Spleen (tissue), 11 donors: Measurements from ENCODE around the gene TCERG1. TPM values are rescaled to one million over a fixed set of nuclear protein-coding genes. Genes with fewer than 3 reads are reported as not detected.

Experiments used
- DNase-seq: peaks from one replicate; pipeline ENCODE4 v3.0.0-alpha.2; 2020
- H3K27ac ChIP-seq, 8 donors: fragments of 200-600 bp; sonication (generic) in 7 of 8; 1 replicate in 4 of 8; 2 replicates in 4 of 8; pipeline versions ENCODE4 v1.5.0 to v1.8.0; 2016 to 2021; ENCODE audit warnings: inconsistent platforms in 4 of 8, mild to moderate bottlenecking in 4 of 8, moderate library complexity in 1 of 8
- H3K27me3 ChIP-seq, 7 donors: fragments of 200-600 bp; sonication (generic) in 6 of 7; replicated peaks in 1 of 7; 1 replicate in 4 of 7; 2 replicates in 3 of 7; pipeline versions ENCODE4 v1.5.0 to v1.8.0; 2016 to 2021; ENCODE audit warnings: inconsistent platforms in 3 of 7, mild to moderate bottlenecking in 1 of 7
- H3K36me3 ChIP-seq, 6 donors: fragments of 200-600 bp; sonication (generic) in 5 of 6; 1 replicate in 4 of 6; 2 replicates in 2 of 6; pipeline versions ENCODE4 v1.5.0 to v1.8.0; 2016 to 2021; ENCODE audit warnings: inconsistent platforms in 2 of 6
- H3K4me1 ChIP-seq, 6 donors: fragments of 200-600 bp; sonication (generic) in 5 of 6; 1 replicate in 3 of 6; 2 replicates in 3 of 6; pipeline versions ENCODE4 v1.5.0 to v1.8.0; 2016 to 2021; ENCODE audit warnings: inconsistent platforms in 3 of 6
- H3K4me3 ChIP-seq, 8 donors: fragments of 200-600 bp; sonication (generic) in 7 of 8; 1 replicate in 4 of 8; 2 replicates in 4 of 8; pipeline versions ENCODE4 v1.5.0 to v1.8.0; 2016 to 2021; ENCODE audit warnings: inconsistent platforms in 4 of 8, mild to moderate bottlenecking in 4 of 8, moderate library complexity in 2 of 8
- H3K9me3 ChIP-seq, 8 donors: fragments of 200-600 bp; sonication (generic) in 7 of 8; 1 replicate in 4 of 8; 2 replicates in 4 of 8; pipeline versions ENCODE4 v1.5.0 to v1.8.0; 2016 to 2021; ENCODE audit warnings: inconsistent platforms in 4 of 8
- POLR2A ChIP-seq, 3 donors: fragments of 450-650 bp; IDR thresholded peaks; one replicate each; pipeline ENCODE4 v1.5.1; 2017; ENCODE audit warnings: antibody characterized with exemption in 3 of 3, mild to moderate bottlenecking in 1 of 3
- POLR2AphosphoS5 ChIP-seq, 3 donors: sonication (generic); formaldehyde crosslinking; IDR thresholded peaks; one replicate each; pipeline ENCODE4 v1.5.1; 2017; ENCODE audit warnings: antibody characterized with exemption in 3 of 3
- WGBS, 5 donors: extraction: QIAGEN DNeasy Blood & Tissue Kit in 3 of 5; methylation state at CpG; one replicate each; pipeline versions ENCODE4 v1.1.5 to v1.1.7; 2013 to 2018; 5-methylcytosine and 5-hydroxymethylcytosine counted together
- intact Hi-C: fragments of 100-400 bp; cut with DNase I; formaldehyde crosslinking; loops from one replicate; pipeline ENCODE4 v1.15.0; 2023; ENCODE audit warnings: low total_unique reads
- polyA plus RNA-seq, 3 donors: library from polyadenylated mRNA; stranded (reverse); fragments of 200-250 nt; gene quantifications; one replicate each; pipeline ENCODE4 v1.2.1, GENCODE V29; 2013
- total RNA-seq, 7 donors: library from RNA; depleted of rRNA in 3 of 7; stranded (reverse); fragments of >200 nt in 3 of 7; fragmentation: NEBNext Ultra II Directional in 4 of 7; extraction: Animal tissue kit (Norgen Biotek cat#: 25700) in 4 of 7; gene quantifications; one replicate each; pipeline versions ENCODE4 v1.1.0 to v1.2.1, GENCODE V29; 2016 to 2021
- TF ChIP-seq, protein P1 (sequence below), 11 experiments: fragments of 200-600 bp in 7 of 11; fragments of 450-650 bp in 4 of 11; sonication (generic) in 4 of 11; IDR thresholded peaks in 8 of 11; conservative IDR thresholded peaks in 3 of 11; 1 replicate in 7 of 11; 2 replicates in 4 of 11; pipeline versions ENCODE4 v1.4.0 to v1.8.0; 2016 to 2021; ENCODE audit warnings: antibody characterized with exemption in 11 of 11, inconsistent platforms in 4 of 11, mild to moderate bottlenecking in 1 of 11
- donor health status: healthy with polysubstance abuse.
- donor health status: DM: no; HTN: no; CAD: no; lungs with moderate emphysema.
- donor health status: DM: no; HTN: no; CAD: no.
- donor health status: Bipolar disorder and iron deficiency.
- donor health status: healthy.
- donor health status: DM: no; HTN: no; CAD: no.
- donor health status: DM: yes; HTN: yes; CAD: no.

Gene TCERG1
- total and polyA plus RNA-seq, 10 donors: 43.7 to 117 (median 75.4) TPM

DNA sequence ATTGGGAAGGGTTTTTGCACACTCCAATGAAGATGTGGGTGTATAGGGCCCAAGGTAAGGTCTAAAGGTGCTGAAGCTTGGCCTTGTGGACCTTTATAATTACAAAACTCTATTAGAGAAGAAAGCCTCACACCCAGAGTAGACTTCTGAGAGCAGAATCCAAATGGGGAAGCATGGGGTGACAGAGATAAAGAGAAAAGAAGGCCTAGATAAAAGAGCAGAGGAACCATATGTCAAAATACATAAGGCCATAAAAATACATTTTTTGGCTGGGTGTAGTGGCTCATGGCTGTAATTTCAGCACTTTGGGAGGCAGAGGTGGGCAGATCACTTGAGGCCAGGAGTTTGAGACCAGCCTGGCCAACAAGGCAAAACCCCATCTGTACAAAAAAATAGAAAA, 27.4 kb upstream of the TCERG1 start:
- Histone ChIP-seq H3K36me3 (no peaks in the 10 kb centered on the region), H3K27me3 (peaks cover 0 to 6% (median 0%) of the 10 kb centered on the region in 7 donors), H3K27ac (no peak overlapping the region), H3K9me3 (no peaks in the 10 kb centered on the region), H3K4me3 (no peak overlapping the region), H3K4me1 (no peaks in the 10 kb centered on the region)
- TF ChIP-seq POLR2AphosphoS5 (IDR thresholded peaks at IDR 0.05): no peak
- no peak for TF ChIP-seq POLR2A (IDR thresholded peaks at IDR 0.05)
- TF ChIP-seq, protein P1, sequence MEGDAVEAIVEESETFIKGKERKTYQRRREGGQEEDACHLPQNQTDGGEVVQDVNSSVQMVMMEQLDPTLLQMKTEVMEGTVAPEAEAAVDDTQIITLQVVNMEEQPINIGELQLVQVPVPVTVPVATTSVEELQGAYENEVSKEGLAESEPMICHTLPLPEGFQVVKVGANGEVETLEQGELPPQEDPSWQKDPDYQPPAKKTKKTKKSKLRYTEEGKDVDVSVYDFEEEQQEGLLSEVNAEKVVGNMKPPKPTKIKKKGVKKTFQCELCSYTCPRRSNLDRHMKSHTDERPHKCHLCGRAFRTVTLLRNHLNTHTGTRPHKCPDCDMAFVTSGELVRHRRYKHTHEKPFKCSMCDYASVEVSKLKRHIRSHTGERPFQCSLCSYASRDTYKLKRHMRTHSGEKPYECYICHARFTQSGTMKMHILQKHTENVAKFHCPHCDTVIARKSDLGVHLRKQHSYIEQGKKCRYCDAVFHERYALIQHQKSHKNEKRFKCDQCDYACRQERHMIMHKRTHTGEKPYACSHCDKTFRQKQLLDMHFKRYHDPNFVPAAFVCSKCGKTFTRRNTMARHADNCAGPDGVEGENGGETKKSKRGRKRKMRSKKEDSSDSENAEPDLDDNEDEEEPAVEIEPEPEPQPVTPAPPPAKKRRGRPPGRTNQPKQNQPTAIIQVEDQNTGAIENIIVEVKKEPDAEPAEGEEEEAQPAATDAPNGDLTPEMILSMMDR (IDR thresholded peaks at IDR 0.05 in 8 of 11, conservative IDR thresholded peaks at IDR 0.05 in 3 of 11): no peak
- intact Hi-C loops: no loop called here
- no peak for DNase-seq

DNA sequence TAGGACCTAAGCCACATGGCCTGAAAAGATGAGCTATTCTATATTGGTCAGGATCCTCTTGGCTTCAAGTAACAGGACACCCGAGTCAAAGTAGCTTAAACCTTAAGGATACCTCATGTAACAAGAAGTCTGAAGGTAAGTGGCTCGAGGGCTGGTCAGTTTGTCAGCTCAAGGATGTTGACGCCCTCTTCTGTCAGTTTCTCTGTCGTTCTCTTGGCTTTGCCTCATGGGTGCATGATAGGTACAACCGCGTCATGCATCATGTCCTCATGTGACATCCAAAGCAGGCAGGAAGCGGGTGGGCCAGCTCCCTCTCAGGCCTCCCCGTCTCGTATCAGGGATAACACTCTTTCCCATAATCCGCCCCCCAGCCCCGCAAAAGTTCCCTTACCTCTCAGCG, 22.1 kb upstream of the TCERG1 start:
- H3K36me3 ChIP-seq: no peaks in the 10 kb centered on the region
- WGBS, 5 donors: 69 to 86% (median 80%) methylated on average over 11 to 12 of the region's 12 CpGs
- H3K4me1 ChIP-seq: peaks cover 0 to 5% (median 0%) of the 10 kb centered on the region in 6 donors
- no peaks in the 10 kb centered on the region for H3K9me3 ChIP-seq
- peaks cover 0 to 19% (median 0%) of the 10 kb centered on the region in 7 donors for H3K27me3 ChIP-seq
- no peak overlapping the region for H3K4me3 ChIP-seq
- TF ChIP-seq, protein P1 (IDR thresholded peaks at IDR 0.05 in 8 of 11, conservative IDR thresholded peaks at IDR 0.05 in 3 of 11): no peak
- no peak for TF ChIP-seq POLR2AphosphoS5 (IDR thresholded peaks at IDR 0.05)
- TF ChIP-seq POLR2A (IDR thresholded peaks at IDR 0.05): no peak
- intact Hi-C loops: loop anchor here (5.0 kb wide), 1 partner anchor 133 kb away; no protein-coding TSS in a partner anchor
- no peak for DNase-seq
- no peak overlapping the region for H3K27ac ChIP-seq

DNA sequence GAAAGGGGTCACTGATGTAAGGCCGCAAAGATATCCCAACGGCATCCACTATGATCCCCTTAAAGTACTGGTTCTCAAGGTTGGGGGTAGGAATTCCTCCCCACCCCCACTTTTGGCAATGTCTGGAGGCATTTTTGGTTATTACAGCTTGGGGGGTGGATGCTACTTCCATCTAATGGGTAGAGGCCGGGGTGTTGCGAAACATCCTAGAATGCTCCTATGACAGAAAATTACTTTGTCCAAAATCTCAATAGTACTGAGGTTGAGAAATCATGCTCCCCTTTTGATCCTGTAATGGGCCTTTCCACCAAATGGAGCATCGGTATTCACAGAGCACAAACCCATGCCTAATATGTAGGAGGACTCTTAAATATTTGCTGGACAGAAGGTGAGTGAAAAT, 20.8 kb upstream of the TCERG1 start:
- WGBS, 5 donors: 72 to 88% (median 81%) methylated on average over 5 of the region's 5 CpGs
- TF ChIP-seq POLR2AphosphoS5 (IDR thresholded peaks at IDR 0.05): no peak
- TF ChIP-seq POLR2A (IDR thresholded peaks at IDR 0.05): no peak
- TF ChIP-seq, protein P1 (IDR thresholded peaks at IDR 0.05 in 8 of 11, conservative IDR thresholded peaks at IDR 0.05 in 3 of 11): no peak

DNA sequence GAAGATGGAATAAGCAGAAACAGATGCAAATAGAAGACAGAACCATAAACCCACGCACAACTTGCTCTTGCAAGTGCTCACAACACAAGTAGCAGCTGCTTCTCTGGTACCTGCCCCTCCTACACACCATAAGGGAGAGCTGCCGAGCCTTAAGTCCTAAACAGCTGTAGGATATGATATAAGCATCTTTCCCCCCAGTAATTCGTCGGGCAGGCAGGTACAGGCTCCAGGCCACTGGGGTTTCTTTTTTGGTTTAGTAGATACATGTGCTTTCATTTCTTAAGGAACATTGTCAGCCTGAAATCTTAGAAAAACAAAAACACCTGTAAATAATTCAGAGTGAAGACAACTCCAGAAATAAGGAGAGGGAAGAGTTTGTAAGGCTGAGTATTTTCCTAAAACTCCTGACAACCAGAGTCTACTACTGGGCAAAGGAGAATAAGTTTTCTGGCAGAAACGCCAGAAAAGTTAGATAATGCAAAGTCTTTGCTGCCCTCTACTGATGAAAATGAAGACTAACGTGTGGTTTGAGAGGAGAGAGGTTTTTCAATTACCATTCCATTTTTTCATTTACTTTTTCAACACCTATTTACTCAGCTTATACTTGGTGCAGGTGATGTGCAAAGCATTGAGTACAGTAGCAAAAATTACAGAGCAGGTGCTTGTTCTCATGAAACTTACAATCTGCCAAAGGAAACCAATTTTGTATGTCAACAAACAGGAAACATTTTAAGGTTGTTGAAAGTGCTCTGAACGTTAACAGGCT, 20.1 kb upstream of the TCERG1 start:
- H3K27me3 ChIP-seq: peaks cover 0 to 19% (median 0%) of the 10 kb centered on the region in 7 donors
- no peak for DNase-seq
- H3K9me3 ChIP-seq: no peaks in the 10 kb centered on the region
- H3K4me1 ChIP-seq: peaks cover 0 to 5% (median 0%) of the 10 kb centered on the region in 6 donors
- intact Hi-C loops: loop anchor here (5.0 kb wide), 1 partner anchor 135 kb away; no protein-coding TSS in a partner anchor
- H3K36me3 ChIP-seq: no peaks in the 10 kb centered on the region
- no peak for TF ChIP-seq POLR2AphosphoS5 (IDR thresholded peaks at IDR 0.05)
- TF ChIP-seq, protein P1 (IDR thresholded peaks at IDR 0.05 in 8 of 11, conservative IDR thresholded peaks at IDR 0.05 in 3 of 11): peak; percentile 29 to 77 (median 60)
- 28 to 38% (median 37%) methylated on average over 7 of the region's 7 CpGs for WGBS, 5 donors
- H3K27ac ChIP-seq: no peak overlapping the region
- H3K4me3 ChIP-seq: no peak overlapping the region

More for the DNA sequence above, 20.8 kb upstream of the TCERG1 start:
- Histone ChIP-seq H3K4me1 (peaks cover 0 to 5% (median 0%) of the 10 kb centered on the region in 6 donors), H3K4me3 (no peak overlapping the region), H3K9me3 (no peaks in the 10 kb centered on the region), H3K27me3 (peaks cover 0 to 19% (median 0%) of the 10 kb centered on the region in 7 donors), H3K36me3 (no peaks in the 10 kb centered on the region), H3K27ac (no peak overlapping the region)
- intact Hi-C loops: loop anchor here (5.0 kb wide), 1 partner anchor 134 kb away; no protein-coding TSS in a partner anchor
- no peak for DNase-seq
